Fibroblast of villous mesenchyme (primary cell): ENCODE data around the gene C2orf92. TPM values are rescaled to one million over a fixed set of nuclear protein-coding genes. Genes with fewer than 3 reads are reported as not detected.
"Not testable (repeated sequence)": the region's sequence is repeated elsewhere in the genome, so short reads cannot be mapped to it uniquely, and the experiment has no call there.

Experiments used
- DNase-seq: peaks from one replicate; pipeline ENCODE4 v3.0.0-alpha.2; 2010; ENCODE audit warnings: low read depth
- H3K4me3 ChIP-seq: 2 replicates; pipeline ENCODE4 v1.5.1; 2011; ENCODE audit warnings: low read depth, mild to moderate bottlenecking, low read length
- total RNA-seq: library from RNA; depleted of rRNA; stranded (reverse); fragments of >200 nt; gene quantifications from 2 replicates; pipeline ENCODE4 v1.2.3, GENCODE V29; 2012
- TF ChIP-seq, protein P1 (sequence below): IDR thresholded peaks from 2 replicates; pipeline ENCODE4 v1.5.1; 2012; ENCODE audit warnings: low read depth, mild to moderate bottlenecking, low read length; ENCODE audit not compliant: insufficient read depth

Gene C2orf92
- total RNA-seq, 1 donor, result 6.0 TPM

DNA sequence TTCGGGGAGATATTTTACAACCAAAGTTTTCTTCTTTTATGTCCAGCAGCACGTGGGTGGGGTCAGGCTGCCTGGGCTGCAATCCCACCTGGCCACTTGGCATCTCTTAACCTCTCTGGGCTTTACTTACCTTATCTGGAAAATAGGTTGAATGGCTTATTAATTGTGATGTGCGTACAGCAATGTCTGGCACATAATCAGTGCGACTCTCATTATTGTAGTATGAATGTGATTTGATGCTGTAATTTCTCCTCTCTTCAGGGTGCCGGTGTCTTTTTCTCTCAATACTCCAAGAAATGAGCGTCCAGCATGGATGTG is 41.8 kb downstream of the C2orf92 start:
- no peak overlapping the region for H3K4me3 ChIP-seq
- TF ChIP-seq, protein P1, sequence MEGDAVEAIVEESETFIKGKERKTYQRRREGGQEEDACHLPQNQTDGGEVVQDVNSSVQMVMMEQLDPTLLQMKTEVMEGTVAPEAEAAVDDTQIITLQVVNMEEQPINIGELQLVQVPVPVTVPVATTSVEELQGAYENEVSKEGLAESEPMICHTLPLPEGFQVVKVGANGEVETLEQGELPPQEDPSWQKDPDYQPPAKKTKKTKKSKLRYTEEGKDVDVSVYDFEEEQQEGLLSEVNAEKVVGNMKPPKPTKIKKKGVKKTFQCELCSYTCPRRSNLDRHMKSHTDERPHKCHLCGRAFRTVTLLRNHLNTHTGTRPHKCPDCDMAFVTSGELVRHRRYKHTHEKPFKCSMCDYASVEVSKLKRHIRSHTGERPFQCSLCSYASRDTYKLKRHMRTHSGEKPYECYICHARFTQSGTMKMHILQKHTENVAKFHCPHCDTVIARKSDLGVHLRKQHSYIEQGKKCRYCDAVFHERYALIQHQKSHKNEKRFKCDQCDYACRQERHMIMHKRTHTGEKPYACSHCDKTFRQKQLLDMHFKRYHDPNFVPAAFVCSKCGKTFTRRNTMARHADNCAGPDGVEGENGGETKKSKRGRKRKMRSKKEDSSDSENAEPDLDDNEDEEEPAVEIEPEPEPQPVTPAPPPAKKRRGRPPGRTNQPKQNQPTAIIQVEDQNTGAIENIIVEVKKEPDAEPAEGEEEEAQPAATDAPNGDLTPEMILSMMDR, result no peak
- DNase-seq, result no peak

DNA sequence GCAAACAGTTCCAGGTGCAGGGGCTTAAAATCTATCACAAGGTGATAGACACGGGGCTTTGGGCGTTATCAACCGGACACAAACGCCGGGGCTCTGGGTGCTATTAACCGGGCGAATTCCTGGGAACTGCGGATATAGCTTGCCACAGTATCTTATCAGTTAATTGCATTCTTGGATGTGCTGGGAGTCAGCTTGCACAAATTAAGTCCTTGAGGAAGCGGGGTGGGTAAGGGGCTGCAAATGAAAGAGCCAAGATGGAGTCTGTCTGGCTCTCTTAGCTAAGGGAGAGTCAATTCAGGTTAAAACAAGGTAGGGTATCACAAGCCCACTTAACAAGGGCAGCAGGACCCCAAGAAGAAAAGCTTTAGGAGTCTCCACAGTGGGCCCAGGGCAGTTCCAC is 42.7 kb downstream of the C2orf92 start:
- H3K4me3 ChIP-seq, DNase-seq: not testable (repeated sequence)

DNA sequence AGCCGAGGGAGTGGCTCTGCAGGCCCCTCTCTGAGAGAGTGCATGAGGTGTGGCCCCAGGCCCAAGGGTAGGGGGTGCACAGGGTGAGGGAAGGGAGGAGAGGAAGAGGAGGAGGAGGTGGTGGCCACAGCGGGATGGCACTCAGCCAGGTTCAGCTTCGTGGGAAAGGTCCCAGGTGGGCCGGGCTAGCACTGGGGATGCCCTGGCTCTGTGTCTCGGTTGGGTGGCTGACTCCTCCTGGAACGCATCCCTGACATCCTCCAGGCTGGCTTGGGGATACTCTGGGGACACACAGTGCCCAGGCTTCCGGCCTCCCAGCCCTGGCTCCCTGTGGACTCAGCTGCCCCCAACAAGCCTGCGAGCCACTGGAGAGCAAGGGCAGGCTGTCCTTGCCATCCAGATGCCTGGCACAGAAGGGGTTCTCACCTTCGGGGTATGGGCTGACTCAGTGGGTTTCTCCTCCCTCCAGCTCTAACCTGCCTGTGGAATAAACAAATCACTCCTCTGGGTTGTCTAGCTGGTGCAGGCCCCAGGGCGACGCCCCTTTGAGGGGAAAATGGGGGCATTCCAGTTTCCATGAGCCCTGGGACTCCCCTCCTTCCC is 43.3 kb downstream of the C2orf92 start:
- no peak for DNase-seq
- TF ChIP-seq, protein P1, result no peak

DNA sequence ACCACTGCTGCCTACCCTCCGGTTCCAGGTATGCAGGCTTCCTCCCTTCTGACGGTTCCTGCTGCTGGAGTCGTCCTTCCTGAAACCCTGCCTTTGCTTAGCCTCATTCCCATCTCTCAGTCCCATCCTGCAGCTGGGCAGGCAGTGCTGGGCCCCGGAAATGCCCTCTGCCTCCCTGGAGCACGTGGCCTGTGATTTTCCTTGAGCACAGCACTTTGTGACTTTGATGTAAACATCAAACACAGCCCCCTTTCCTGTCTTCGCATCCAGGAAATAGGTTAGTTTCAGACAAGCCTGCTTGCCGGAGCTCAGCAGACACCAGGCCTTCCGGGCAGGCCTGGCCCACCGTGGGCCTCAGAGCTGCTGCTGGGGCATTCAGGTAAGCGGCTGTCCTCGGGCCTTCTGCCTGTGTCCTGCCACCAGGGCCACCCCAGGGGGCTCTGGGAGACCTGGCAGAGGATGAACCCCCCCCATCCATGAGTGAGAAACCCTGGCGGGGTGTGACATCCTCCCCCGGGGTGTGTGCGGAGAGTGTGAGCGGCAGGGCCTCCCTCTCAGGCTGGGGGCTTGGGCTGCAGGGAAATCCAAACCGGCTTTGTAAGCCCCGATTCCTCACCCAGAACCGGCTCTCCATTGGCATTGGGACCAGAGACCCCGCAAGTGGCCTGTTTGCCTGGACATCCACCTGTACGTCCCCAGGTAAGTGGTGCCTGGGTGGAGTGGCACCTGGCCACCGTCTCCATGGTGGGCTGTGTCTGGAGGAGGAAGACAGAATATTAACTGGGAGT is 44.0 kb downstream of the C2orf92 start, which contains the start of gene ZAP70:
ZAP70 (plus strand) TSS at position 281 of the 788 bp plus-strand sequence. CDS start 10,461 bp downstream, outside the sequence.
- TF ChIP-seq, protein P1, result no peak
- no peak for DNase-seq
- H3K4me3 ChIP-seq, result no peak within 1 kb of the TSS

More for the DNA sequence above, 43.3 kb downstream of the C2orf92 start:
- H3K4me3 ChIP-seq, result no peak overlapping the region

DNA sequence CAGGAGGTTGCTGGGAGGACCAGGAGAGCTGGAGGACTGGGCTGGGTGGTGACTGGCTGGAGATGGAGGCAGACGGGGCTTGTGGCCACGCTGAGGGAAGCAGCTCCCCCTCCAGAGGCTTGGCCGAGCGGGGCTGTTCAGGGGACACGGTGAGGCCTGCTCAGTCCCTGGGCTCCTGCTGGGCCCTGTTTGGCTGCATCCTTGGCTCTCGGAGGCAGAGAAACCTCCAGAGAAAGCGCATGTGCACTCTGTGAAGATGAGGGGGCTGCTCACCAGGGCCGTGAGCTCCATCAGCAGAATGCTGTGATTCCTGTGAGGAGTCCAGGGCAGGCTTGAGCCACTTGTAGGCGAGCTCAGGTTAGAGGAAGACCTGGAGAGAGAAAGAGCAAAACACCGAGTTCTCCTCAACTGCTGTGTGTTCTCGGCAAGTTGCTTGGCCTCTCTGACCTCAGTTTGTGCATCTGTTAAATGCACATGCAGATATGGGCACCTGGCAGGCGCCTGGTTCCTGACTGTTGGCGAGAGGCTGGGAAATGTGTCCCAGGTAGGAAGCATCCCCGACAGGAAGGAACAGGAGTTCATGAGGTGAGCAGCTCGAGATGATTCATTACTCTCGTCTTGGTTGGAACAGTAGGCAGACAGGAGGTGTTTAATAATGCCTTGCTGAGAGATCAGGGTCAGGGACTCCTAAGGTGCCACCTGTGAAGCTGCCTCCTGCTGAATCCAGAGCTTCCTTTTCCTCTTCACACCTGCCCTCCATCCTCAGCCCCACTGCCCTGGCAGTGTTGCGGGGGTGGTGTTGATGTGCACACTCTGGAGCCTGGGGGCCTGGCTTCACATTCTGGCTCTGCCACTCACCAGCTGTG is 44.8 kb downstream of the C2orf92 start:
- no peak overlapping the region for H3K4me3 ChIP-seq
- no peak for DNase-seq
- TF ChIP-seq, protein P1, result no peak

DNA sequence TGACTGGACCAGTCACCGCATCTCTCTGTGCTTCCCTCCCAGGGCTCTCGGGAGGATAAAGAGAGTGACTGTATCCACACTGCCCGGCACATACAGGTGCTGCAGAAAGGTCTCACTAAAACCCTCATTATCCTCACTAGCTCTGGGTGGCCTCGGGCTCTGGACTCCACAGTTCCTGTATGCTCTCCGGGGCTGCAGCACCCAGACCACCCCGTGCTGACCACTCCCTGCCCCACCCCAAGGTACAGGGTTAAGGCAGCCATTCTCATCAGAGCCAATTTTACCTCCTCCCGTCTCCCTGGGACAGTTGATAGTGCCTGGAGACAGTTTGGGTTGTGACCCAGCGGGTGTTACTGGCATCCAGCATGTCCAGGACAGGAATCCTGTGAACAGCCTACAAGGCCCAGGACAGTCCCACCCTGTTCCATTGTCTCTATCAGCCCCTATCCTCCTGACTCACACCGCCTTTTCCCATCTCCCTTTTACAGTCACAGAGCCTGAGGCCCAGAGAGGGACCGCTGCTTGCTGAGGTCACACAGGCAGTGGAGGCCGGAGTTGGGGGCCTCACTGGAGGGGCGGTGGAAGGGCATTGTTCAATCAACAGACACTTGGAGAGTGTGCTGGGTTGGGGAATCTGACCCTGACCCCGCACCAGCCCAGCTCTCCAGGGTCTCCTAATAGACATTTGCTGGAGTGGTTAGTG is 45.6 kb downstream of the C2orf92 start:
- TF ChIP-seq, protein P1, result no peak
- DNase-seq, result no peak
- H3K4me3 ChIP-seq, result no peak overlapping the region
